Measurements from ENCODE around the gene ZNF892.
"Not testable (repeated sequence)": the region's sequence is repeated elsewhere in the genome, so short reads cannot be mapped to it uniquely, and the experiment has no call there.

Gene ZNF892

DNA sequence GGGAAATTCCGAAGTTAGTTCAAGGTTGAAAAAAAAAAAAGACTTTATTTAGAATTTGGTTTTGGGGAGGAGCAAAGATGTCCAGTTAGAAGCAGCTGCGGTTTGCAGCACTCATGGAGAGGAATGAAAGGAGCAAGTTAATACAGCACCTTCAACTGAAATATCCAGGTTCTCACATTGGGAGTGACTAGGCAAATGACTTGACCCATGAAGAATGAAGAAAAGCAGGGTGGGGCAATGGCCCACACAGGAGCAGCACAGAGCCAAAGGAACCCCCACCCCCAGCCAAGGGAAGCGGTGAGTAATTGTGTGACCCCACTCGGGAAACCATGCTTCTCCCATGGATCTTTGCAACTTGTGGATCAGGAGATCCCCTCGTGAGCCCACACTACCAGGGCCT is 32.8 kb downstream of the ZNF892 start:
- DNase-seq (ENCODE audit: low read depth) = no peak
- TF ChIP-seq, protein P1, sequence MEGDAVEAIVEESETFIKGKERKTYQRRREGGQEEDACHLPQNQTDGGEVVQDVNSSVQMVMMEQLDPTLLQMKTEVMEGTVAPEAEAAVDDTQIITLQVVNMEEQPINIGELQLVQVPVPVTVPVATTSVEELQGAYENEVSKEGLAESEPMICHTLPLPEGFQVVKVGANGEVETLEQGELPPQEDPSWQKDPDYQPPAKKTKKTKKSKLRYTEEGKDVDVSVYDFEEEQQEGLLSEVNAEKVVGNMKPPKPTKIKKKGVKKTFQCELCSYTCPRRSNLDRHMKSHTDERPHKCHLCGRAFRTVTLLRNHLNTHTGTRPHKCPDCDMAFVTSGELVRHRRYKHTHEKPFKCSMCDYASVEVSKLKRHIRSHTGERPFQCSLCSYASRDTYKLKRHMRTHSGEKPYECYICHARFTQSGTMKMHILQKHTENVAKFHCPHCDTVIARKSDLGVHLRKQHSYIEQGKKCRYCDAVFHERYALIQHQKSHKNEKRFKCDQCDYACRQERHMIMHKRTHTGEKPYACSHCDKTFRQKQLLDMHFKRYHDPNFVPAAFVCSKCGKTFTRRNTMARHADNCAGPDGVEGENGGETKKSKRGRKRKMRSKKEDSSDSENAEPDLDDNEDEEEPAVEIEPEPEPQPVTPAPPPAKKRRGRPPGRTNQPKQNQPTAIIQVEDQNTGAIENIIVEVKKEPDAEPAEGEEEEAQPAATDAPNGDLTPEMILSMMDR (conservative IDR thresholded peaks at IDR 0.05; ENCODE audit: control insufficient read depth, insufficient read depth, low read depth, low read length) = no peak
- no peak overlapping the region for H3K4me3 ChIP-seq (ENCODE audit: control insufficient read depth, low read depth, low read length)

DNA sequence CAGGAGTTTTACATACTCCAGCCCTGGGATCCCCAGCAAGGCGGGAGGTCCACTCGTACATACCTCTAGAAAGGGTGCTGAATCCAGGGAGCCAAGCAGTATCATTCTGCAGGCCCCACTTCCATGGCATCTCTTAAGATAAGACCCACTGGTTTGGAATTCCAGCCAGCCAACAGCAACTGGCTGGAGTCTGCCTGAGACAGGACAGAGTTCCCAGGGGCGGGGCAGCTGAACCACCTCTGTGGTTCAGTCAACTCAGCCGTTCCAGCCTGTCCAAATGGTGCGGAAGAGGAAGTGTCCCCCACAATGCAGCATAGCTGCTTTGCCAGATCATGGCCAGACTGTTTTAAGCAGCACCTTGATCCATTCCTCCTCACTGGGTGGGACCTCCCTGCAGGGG is 33.2 kb downstream of the ZNF892 start:
- no peak for DNase-seq (ENCODE audit: low read depth)
- H3K4me3 ChIP-seq (ENCODE audit: control insufficient read depth, low read depth, low read length) = no peak overlapping the region
- TF ChIP-seq, protein P1 (conservative IDR thresholded peaks at IDR 0.05; ENCODE audit: control insufficient read depth, insufficient read depth, low read depth, low read length) = no peak

DNA sequence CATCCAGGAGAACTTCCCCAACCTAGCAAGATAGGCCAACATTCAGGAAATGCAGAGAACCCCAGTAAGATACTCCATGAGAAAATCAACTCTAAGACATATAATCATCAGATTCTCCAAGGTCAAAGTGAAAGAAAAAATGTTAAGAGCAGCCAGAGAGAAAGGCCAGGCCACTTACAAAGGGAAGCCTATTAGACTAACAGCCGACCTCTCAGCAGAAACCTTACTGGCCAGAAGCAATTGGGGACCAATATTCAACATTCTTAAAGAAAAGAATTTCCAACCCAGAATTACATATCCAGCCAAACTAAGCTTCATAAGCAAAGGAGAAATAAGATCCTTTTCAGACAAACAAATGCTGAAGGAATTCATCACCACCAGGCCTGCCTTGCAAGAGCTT is 34.8 kb downstream of the ZNF892 start:
- DNase-seq (ENCODE audit: low read depth); H3K4me3 ChIP-seq (ENCODE audit: control insufficient read depth, low read depth, low read length): not testable (repeated sequence)
